Vagina (tissue), 2 donors: ENCODE data around the gene TMC1.

Source experiments
- CTCF ChIP-seq, 3 experiments: fragments of 450-650 bp in 2 of 3; fragments of 200-600 bp in 1 of 3; sonication (generic) in 1 of 3; IDR thresholded peaks; one replicate each; pipeline ENCODE4 v1.5.1; 2017 to 2019; ENCODE audit warnings: antibody characterized with exemption in 3 of 3, mild to moderate bottlenecking in 2 of 3, moderate library complexity in 2 of 3
- POLR2A ChIP-seq, 2 donors: fragments of 450-650 bp; IDR thresholded peaks; one replicate each; pipeline ENCODE4 v1.6.1; 2017; ENCODE audit warnings: antibody characterized with exemption in 2 of 2, mild to moderate bottlenecking in 2 of 2, moderate library complexity in 2 of 2
- POLR2AphosphoS5 ChIP-seq, 2 donors: sonication (generic); formaldehyde crosslinking; IDR thresholded peaks; one replicate each; pipeline ENCODE4 v1.9.0; 2017; ENCODE audit warnings: antibody characterized with exemption in 2 of 2, mild to moderate bottlenecking in 2 of 2, low read depth in 1 of 2; ENCODE audit not compliant: insufficient read depth in 1 of 2

GRCh38 chr9:72599874-72600534 is 78.6 kb downstream of the TMC1 start:
- TF ChIP-seq POLR2AphosphoS5 (IDR thresholded peaks at IDR 0.05; ENCODE audit: insufficient read depth in 1 of 2, low read depth in 1 of 2) (no peak), POLR2A (IDR thresholded peaks at IDR 0.05) (no peak), CTCF (IDR thresholded peaks at IDR 0.05) (no peak)
